ENCODE data around the gene TRIM27.
"Not testable (repeated sequence)": the region's sequence is repeated elsewhere in the genome, so short reads cannot be mapped to it uniquely, and the experiment has no call there.

TRIM27 gene

GRCh38 chr6:28923318-28924102 is at the start of gene TRIM27:
Gene TRIM27, minus strand, starts transcription at chr6:28923985. Its CDS starts 353 bp downstream, at chr6:28923632.
- in situ Hi-C loops (cut with MboI; ENCODE audit: low pct_unique_long_range_greater_than_20kb, low sequenced_read_pairs), result no loop called here
- peak; percentile 91 for DNase-seq

GRCh38 chr6:28970056-28970455 is 46.3 kb upstream of the TRIM27 start:
- in situ Hi-C loops (cut with MboI; ENCODE audit: low pct_unique_long_range_greater_than_20kb, low sequenced_read_pairs), result not testable (repeated sequence)

GRCh38 chr6:28969129-28969528 is 45.3 kb upstream of the TRIM27 start:
- in situ Hi-C loops (cut with MboI; ENCODE audit: low pct_unique_long_range_greater_than_20kb, low sequenced_read_pairs), result no loop called here
- DNase-seq, result no peak

More at GRCh38 chr6:28970056-28970455, 46.3 kb upstream of the TRIM27 start:
- not testable (repeated sequence) for DNase-seq

GRCh38 chr6:28968476-28968875 is 44.7 kb upstream of the TRIM27 start:
- in situ Hi-C loops (cut with MboI; ENCODE audit: low pct_unique_long_range_greater_than_20kb, low sequenced_read_pairs), result no loop called here
- DNase-seq, result no peak

GRCh38 chr6:28965706-28966105 is 41.9 kb upstream of the TRIM27 start:
- in situ Hi-C loops (cut with MboI; ENCODE audit: low pct_unique_long_range_greater_than_20kb, low sequenced_read_pairs), result no loop called here
- no peak for DNase-seq

- DNase-seq, result peak; percentile 60
- in situ Hi-C loops (cut with MboI; ENCODE audit: low pct_unique_long_range_greater_than_20kb, low sequenced_read_pairs), result no loop called here
Measured at GRCh38 chr6:28960846-28961500, 37.2 kb upstream of the TRIM27 start.

GRCh38 chr6:28958561-28959243 is 34.9 kb upstream of the TRIM27 start:
- in situ Hi-C loops (cut with MboI; ENCODE audit: low pct_unique_long_range_greater_than_20kb, low sequenced_read_pairs); DNase-seq: not testable (repeated sequence)

- in situ Hi-C loops (cut with MboI; ENCODE audit: low pct_unique_long_range_greater_than_20kb, low sequenced_read_pairs); DNase-seq: not testable (repeated sequence)
Measured at GRCh38 chr6:28957795-28958314, 34.1 kb upstream of the TRIM27 start.

GRCh38 chr6:28956331-28956730 is 32.5 kb upstream of the TRIM27 start:
- DNase-seq, result no peak
- in situ Hi-C loops (cut with MboI; ENCODE audit: low pct_unique_long_range_greater_than_20kb, low sequenced_read_pairs), result no loop called here

- DNase-seq, result no peak
Measured at GRCh38 chr6:28953585-28954258, 29.9 kb upstream of the TRIM27 start.

GRCh38 chr6:28953039-28953584 is 29.3 kb upstream of the TRIM27 start:
- peak; percentile 78 for DNase-seq
- in situ Hi-C loops (cut with MboI; ENCODE audit: low pct_unique_long_range_greater_than_20kb, low sequenced_read_pairs), result no loop called here

More at GRCh38 chr6:28953585-28954258, 29.9 kb upstream of the TRIM27 start:
- in situ Hi-C loops (cut with MboI; ENCODE audit: low pct_unique_long_range_greater_than_20kb, low sequenced_read_pairs), result no loop called here

- in situ Hi-C loops (cut with MboI; ENCODE audit: low pct_unique_long_range_greater_than_20kb, low sequenced_read_pairs); DNase-seq: not testable (repeated sequence)
Measured at GRCh38 chr6:28949656-28950195, 25.9 kb upstream of the TRIM27 start.

- no peak for DNase-seq
- in situ Hi-C loops (cut with MboI; ENCODE audit: low pct_unique_long_range_greater_than_20kb, low sequenced_read_pairs), result no loop called here
Measured at GRCh38 chr6:28948782-28949486, 25.1 kb upstream of the TRIM27 start.

- in situ Hi-C loops (cut with MboI; ENCODE audit: low pct_unique_long_range_greater_than_20kb, low sequenced_read_pairs), result no loop called here
- DNase-seq, result no peak
Measured at GRCh38 chr6:28947831-28948270, 24.1 kb upstream of the TRIM27 start.

GRCh38 chr6:28947067-28947765 is 23.4 kb upstream of the TRIM27 start:
- in situ Hi-C loops (cut with MboI; ENCODE audit: low pct_unique_long_range_greater_than_20kb, low sequenced_read_pairs), result no loop called here
- no peak for DNase-seq

- in situ Hi-C loops (cut with MboI; ENCODE audit: low pct_unique_long_range_greater_than_20kb, low sequenced_read_pairs), result no loop called here
- DNase-seq, result peak; percentile 56
Measured at GRCh38 chr6:28945349-28945748, 21.6 kb upstream of the TRIM27 start.

GRCh38 chr6:28944412-28944865 is 20.7 kb upstream of the TRIM27 start:
- DNase-seq, result peak; percentile 88
- in situ Hi-C loops (cut with MboI; ENCODE audit: low pct_unique_long_range_greater_than_20kb, low sequenced_read_pairs), result no loop called here
